GM21423 (cell line): ENCODE data around the gene PCDHGC4.

Experiments used
- ATAC-seq: cut with Tn5 transposase; IDR thresholded peaks from one replicate; pipeline ENCODE4 v1.9.1; 2021; ENCODE audit warnings: mild to moderate bottlenecking, moderate library complexity; ENCODE audit not compliant: unreplicated experiment

Gene PCDHGC4

GRCh38 chr5:141511771-141512325 is 27.0 kb downstream of the PCDHGC4 start:
- ATAC-seq = no peak

GRCh38 chr5:141512390-141512910 is 27.6 kb downstream of the PCDHGC4 start:
- peak; percentile 22 for ATAC-seq

- no peak for ATAC-seq
These were observed 28.2 kb downstream of the PCDHGC4 start for GRCh38 chr5:141512911-141513626.

GRCh38 chr5:141513627-141514329 is 28.9 kb downstream of the PCDHGC4 start:
- ATAC-seq = peak; percentile 30

GRCh38 chr5:141514330-141515133 is 29.7 kb downstream of the PCDHGC4 start:
- ATAC-seq = peak; percentile 13

GRCh38 chr5:141515141-141515540 is 30.3 kb downstream of the PCDHGC4 start:
- no peak for ATAC-seq

- ATAC-seq = no peak
These were observed 31.3 kb downstream of the PCDHGC4 start for GRCh38 chr5:141515946-141516671.

GRCh38 chr5:141516672-141517025 is 31.8 kb downstream of the PCDHGC4 start:
- ATAC-seq = no peak

- no peak for ATAC-seq
These were observed 32.5 kb downstream of the PCDHGC4 start for GRCh38 chr5:141517312-141517711.

GRCh38 chr5:141517880-141518617 is 33.2 kb downstream of the PCDHGC4 start:
- ATAC-seq = no peak

GRCh38 chr5:141518618-141519015 is 33.8 kb downstream of the PCDHGC4 start:
- no peak for ATAC-seq

- ATAC-seq = no peak
These were observed 35.1 kb downstream of the PCDHGC4 start for GRCh38 chr5:141519605-141520565.

- ATAC-seq = no peak
These were observed 36.5 kb downstream of the PCDHGC4 start for GRCh38 chr5:141521244-141521781.

GRCh38 chr5:141522301-141522700 is 37.5 kb downstream of the PCDHGC4 start:
- no peak for ATAC-seq

- no peak for ATAC-seq
These were observed 39.2 kb downstream of the PCDHGC4 start for GRCh38 chr5:141523991-141524390.

GRCh38 chr5:141524604-141525597 is 40.1 kb downstream of the PCDHGC4 start:
- ATAC-seq = peak; percentile 68

GRCh38 chr5:141525653-141526052 is 40.8 kb downstream of the PCDHGC4 start:
- ATAC-seq = no peak
